ENCODE measurements around the gene ZDHHC17.

Gene ZDHHC17

GRCh38 chr12:76872415-76872814, 108.5 kb downstream of the ZDHHC17 start:
- DNase-seq, result no peak
- Histone ChIP-seq H3K4me3 (no peak overlapping the region), H3K27ac (peak overlapping the region in 1 of 2 donors; percentile 46), H3K27me3 (no peaks in the 10 kb centered on the region), H3K9me3 (no peaks in the 10 kb centered on the region), H3K4me1 (peaks cover 0 to 93% (median 16%) of the 10 kb centered on the region in 4 donors), H3K36me3 (peaks cover 0 to 3% (median 0%) of the 10 kb centered on the region in 3 donors)
- no peak for TF ChIP-seq CTCF (IDR thresholded peaks at IDR 0.05)
- intact Hi-C loops (cut with DNase I; ENCODE audit: low total_unique reads), result no loop called here

GRCh38 chr12:76874027-76874426, 110.1 kb downstream of the ZDHHC17 start:
- Histone ChIP-seq H3K9me3 (no peaks in the 10 kb centered on the region), H3K4me1 (peaks cover 0 to 78% (median 16%) of the 10 kb centered on the region in 4 donors), H3K27ac (peak overlapping the region; percentile 28 to 98), H3K36me3 (peaks cover 0 to 3% (median 0%) of the 10 kb centered on the region in 3 donors), H3K27me3 (no peaks in the 10 kb centered on the region), H3K4me3 (no peak overlapping the region)
- no peak for DNase-seq
- intact Hi-C loops (cut with DNase I; ENCODE audit: low total_unique reads), result no loop called here
- no peak for TF ChIP-seq CTCF (IDR thresholded peaks at IDR 0.05)

GRCh38 chr12:76874491-76875190, 110.7 kb downstream of the ZDHHC17 start:
- Histone ChIP-seq H3K9me3 (no peaks in the 10 kb centered on the region), H3K27ac (peak overlapping the region; percentile 28 to 98), H3K27me3 (no peaks in the 10 kb centered on the region), H3K4me3 (peak overlapping the region; percentile 5 to 92), H3K4me1 (peaks cover 0 to 73% (median 16%) of the 10 kb centered on the region in 4 donors), H3K36me3 (peaks cover 0 to 3% (median 0%) of the 10 kb centered on the region in 3 donors)
- DNase-seq, result no peak
- intact Hi-C loops (cut with DNase I; ENCODE audit: low total_unique reads), result loop anchor here (5.0 kb wide), 2 partner anchors 48 to 112 kb away; partner anchors contain the start of gene ZDHHC17
- no peak for TF ChIP-seq CTCF (IDR thresholded peaks at IDR 0.05)

GRCh38 chr12:76876696-76877229, 112.8 kb downstream of the ZDHHC17 start:
- Histone ChIP-seq H3K9me3 (no peaks in the 10 kb centered on the region), H3K27ac (peak overlapping the region; percentile 96 to 98), H3K4me3 (peak overlapping the region; percentile 70 to 92), H3K36me3 (no peaks in the 10 kb centered on the region), H3K27me3 (no peaks in the 10 kb centered on the region), H3K4me1 (peaks cover 0 to 72% (median 21%) of the 10 kb centered on the region in 4 donors)
- intact Hi-C loops (cut with DNase I; ENCODE audit: low total_unique reads), result loop anchor here (5.0 kb wide), 2 partner anchors 46 to 114 kb away; partner anchors contain the start of gene ZDHHC17
- DNase-seq, result no peak
- no peak for TF ChIP-seq CTCF (IDR thresholded peaks at IDR 0.05)

- intact Hi-C loops (cut with DNase I; ENCODE audit: low total_unique reads), result loop anchor here (5.0 kb wide), 2 partner anchors 44 to 116 kb away; partner anchors contain the start of gene ZDHHC17
- peak in 1 of 2 experiments; percentile 25 for TF ChIP-seq CTCF (IDR thresholded peaks at IDR 0.05)
Measured at GRCh38 chr12:76878099-76878898, 114.4 kb downstream of the ZDHHC17 start.

More at GRCh38 chr12:76878099-76878898, 114.4 kb downstream of the ZDHHC17 start:
- peak overlapping the region; percentile 96 to 98 for H3K27ac ChIP-seq
- peak overlapping the region; percentile 70 to 92 for H3K4me3 ChIP-seq
- H3K4me1 ChIP-seq, result peaks cover 0 to 58% (median 16%) of the 10 kb centered on the region in 4 donors
- no peaks in the 10 kb centered on the region for H3K9me3 ChIP-seq
- no peaks in the 10 kb centered on the region for H3K27me3 ChIP-seq
- peak in 1 of 2 donors; percentile 71 for DNase-seq
- H3K36me3 ChIP-seq, result no peaks in the 10 kb centered on the region

Data from tibial artery (tissue), 4 donors.